WTC11 (cell line): ENCODE measurements around the gene KCNJ15. TPM values are rescaled to one million over a fixed set of nuclear protein-coding genes. Genes with fewer than 3 reads are reported as not detected.

ENCODE experiments used
- ATAC-seq: fragments of 200-7000 bp; cut with Tn5 transposase; 2 replicates; pipeline ENCODE4 v1.10.0; 2021; ENCODE audit warnings: mild to moderate bottlenecking, moderate library complexity
- CTCF ChIA-PET: fragments of 300-600 bp; sonication (Branson Sonifier 250); formaldehyde crosslinking; loops from one replicate; lab custom pipeline; 2021; ENCODE audit warnings: antibody characterized with exemption; lab: Charles Lee
- POLR2A ChIA-PET: fragments of 350-600 bp; sonication (Branson Sonifier 250); formaldehyde crosslinking; loops from one replicate; lab custom pipeline; 2021; ENCODE audit warnings: antibody characterized with exemption; lab: Charles Lee
- DNase-seq: peaks from one replicate; pipeline ENCODE4 v3.0.0; 2021; ENCODE audit warnings: low spot score
- H3K27ac Mint-ChIP-seq: 2 replicates; pipeline ENCODE4 v1.8.0; 2021; ENCODE audit warnings: mixed read lengths
- H3K27me3 Mint-ChIP-seq: 2 replicates; pipeline ENCODE4 v1.8.0; 2021; ENCODE audit warnings: low read depth, mild to moderate bottlenecking, moderate library complexity, mixed read lengths
- H3K36me3 Mint-ChIP-seq: 2 replicates; pipeline ENCODE4 v1.8.0; 2021; ENCODE audit warnings: mixed read lengths
- H3K4me1 Mint-ChIP-seq: 2 replicates; pipeline ENCODE4 v1.8.0; 2022; ENCODE audit warnings: mixed read lengths
- H3K4me3 Mint-ChIP-seq: 2 replicates; pipeline ENCODE4 v1.8.0; 2021; ENCODE audit warnings: mild to moderate bottlenecking, moderate library complexity, mixed read lengths
- H3K9me3 Mint-ChIP-seq: 2 replicates; pipeline ENCODE4 v1.8.0; 2021; ENCODE audit warnings: mixed read lengths
- AFF4 ChIP-seq: sonication (generic); formaldehyde crosslinking; IDR thresholded peaks from 2 replicates; pipeline ENCODE4 v1.8.1; 2023; ENCODE audit warnings: mild to moderate bottlenecking, missing genetic modification reagents, borderline replicate concordance
- AR ChIP-seq: fragments of 250-450 bp; sonication (Bioruptor Pico); IDR thresholded peaks from 2 replicates; pipeline ENCODE4 v1.9.0; 2021; ENCODE audit warnings: mild to moderate bottlenecking
- ATF2 ChIP-seq: sonication (generic); formaldehyde crosslinking; IDR thresholded peaks from 2 replicates; pipeline ENCODE4 v1.8.1; 2022; ENCODE audit warnings: low read depth, missing genetic modification reagents, borderline replicate concordance
- ETV6 ChIP-seq: sonication (generic); formaldehyde crosslinking; IDR thresholded peaks from 2 replicates; pipeline ENCODE4 v1.8.1; 2022; ENCODE audit warnings: mild to moderate bottlenecking, missing genetic modification reagents
- FOXP4 ChIP-seq: sonication (generic); formaldehyde crosslinking; IDR thresholded peaks from 2 replicates; pipeline ENCODE4 v1.8.0; 2022; ENCODE audit warnings: mild to moderate bottlenecking, missing genetic modification reagents
- NFE2L1 ChIP-seq: sonication (generic); formaldehyde crosslinking; IDR thresholded peaks from 2 replicates; pipeline ENCODE4 v1.8.1; 2023; ENCODE audit warnings: missing genetic modification reagents
- NR2C2 ChIP-seq: sonication (generic); formaldehyde crosslinking; IDR thresholded peaks from 2 replicates; pipeline ENCODE4 v1.8.0; 2022; ENCODE audit warnings: mild to moderate bottlenecking, missing genetic modification reagents
- RELA ChIP-seq: sonication (generic); formaldehyde crosslinking; IDR thresholded peaks from 2 replicates; pipeline ENCODE4 v1.8.1; 2022; ENCODE audit warnings: missing genetic modification reagents, mild to moderate bottlenecking, borderline replicate concordance
- TEAD4 ChIP-seq: sonication (generic); formaldehyde crosslinking; IDR thresholded peaks from 2 replicates; pipeline ENCODE4 v1.8.0; 2022; ENCODE audit warnings: mild to moderate bottlenecking, missing genetic modification reagents
- ZNF396 ChIP-seq: fragments of 250-450 bp; sonication (Bioruptor Pico); IDR thresholded peaks from 2 replicates; pipeline ENCODE4 v1.8.0; 2021; ENCODE audit warnings: mild to moderate bottlenecking, moderate library complexity, borderline replicate concordance
- ZNF416 ChIP-seq: fragments of 250-450 bp; sonication (Bioruptor Pico); IDR thresholded peaks from 2 replicates; pipeline ENCODE4 v1.9.0; 2021; ENCODE audit warnings: mild to moderate bottlenecking, inconsistent platforms
- ZNF423 ChIP-seq: fragments of 250-450 bp; sonication (Bioruptor Pico); IDR thresholded peaks from 2 replicates; pipeline ENCODE4 v2.1.2; 2022; ENCODE audit warnings: mild to moderate bottlenecking, moderate library complexity
- total RNA-seq: library from RNA; stranded (reverse); gene quantifications from 3 replicates; pipeline ENCODE4 v1.2.3, GENCODE V29; 2021
- TF ChIP-seq, protein P1 (sequence below): sonication (generic); formaldehyde crosslinking; IDR thresholded peaks from 2 replicates; pipeline ENCODE4 v1.8.0; 2023; ENCODE audit warnings: missing genetic modification reagents, mild to moderate bottlenecking, borderline replicate concordance
- TF ChIP-seq, protein P2 (sequence below): fragments of 250-450 bp; sonication (Bioruptor Pico); IDR thresholded peaks from 2 replicates; pipeline ENCODE4 v1.9.0; 2021; ENCODE audit warnings: mild to moderate bottlenecking, borderline replicate concordance
- TF ChIP-seq, protein P3 (sequence below): sonication (generic); formaldehyde crosslinking; IDR thresholded peaks from 2 replicates; pipeline ENCODE4 v1.8.1; 2023; ENCODE audit warnings: mild to moderate bottlenecking, missing genetic modification reagents

Gene KCNJ15
- total RNA-seq, 1 experiment from 2014 or later = 0.57 TPM

- Mint-ChIP-seq H3K27ac (no peak overlapping the region), H3K4me3 (no peak overlapping the region), H3K9me3 (peaks cover 10% of the 10 kb centered on the region), H3K4me1 (peaks cover 6% of the 10 kb centered on the region; the same call in 1 of the 2 replicates), H3K36me3 (no peaks in the 10 kb centered on the region), H3K27me3 (no peaks in the 10 kb centered on the region)
- no peak for DNase-seq
- ChIA-PET CTCF (interaction anchor here (1.3 kb wide), 1 partner anchor 84 kb away, joined by 3 read pairs; no protein-coding TSS in a partner anchor), POLR2A (no interaction called here)
- ATAC-seq = no peak
- TF ChIP-seq ZNF416 (CRISPR knock-in tag) (no peak), ZNF396 (CRISPR knock-in tag) (no peak), TEAD4 (CRISPR knock-in tag) (no peak), NR2C2 (CRISPR knock-in tag) (no peak), ZNF423 (no peak), FOXP4 (no peak), ETV6 (CRISPR knock-in tag) (no peak), AR (CRISPR knock-in tag) (no peak), RELA (no peak), AFF4 (no peak), ATF2 (CRISPR knock-in tag) (no peak), NFE2L1 (CRISPR knock-in tag) (no peak)
- TF ChIP-seq, protein P1, sequence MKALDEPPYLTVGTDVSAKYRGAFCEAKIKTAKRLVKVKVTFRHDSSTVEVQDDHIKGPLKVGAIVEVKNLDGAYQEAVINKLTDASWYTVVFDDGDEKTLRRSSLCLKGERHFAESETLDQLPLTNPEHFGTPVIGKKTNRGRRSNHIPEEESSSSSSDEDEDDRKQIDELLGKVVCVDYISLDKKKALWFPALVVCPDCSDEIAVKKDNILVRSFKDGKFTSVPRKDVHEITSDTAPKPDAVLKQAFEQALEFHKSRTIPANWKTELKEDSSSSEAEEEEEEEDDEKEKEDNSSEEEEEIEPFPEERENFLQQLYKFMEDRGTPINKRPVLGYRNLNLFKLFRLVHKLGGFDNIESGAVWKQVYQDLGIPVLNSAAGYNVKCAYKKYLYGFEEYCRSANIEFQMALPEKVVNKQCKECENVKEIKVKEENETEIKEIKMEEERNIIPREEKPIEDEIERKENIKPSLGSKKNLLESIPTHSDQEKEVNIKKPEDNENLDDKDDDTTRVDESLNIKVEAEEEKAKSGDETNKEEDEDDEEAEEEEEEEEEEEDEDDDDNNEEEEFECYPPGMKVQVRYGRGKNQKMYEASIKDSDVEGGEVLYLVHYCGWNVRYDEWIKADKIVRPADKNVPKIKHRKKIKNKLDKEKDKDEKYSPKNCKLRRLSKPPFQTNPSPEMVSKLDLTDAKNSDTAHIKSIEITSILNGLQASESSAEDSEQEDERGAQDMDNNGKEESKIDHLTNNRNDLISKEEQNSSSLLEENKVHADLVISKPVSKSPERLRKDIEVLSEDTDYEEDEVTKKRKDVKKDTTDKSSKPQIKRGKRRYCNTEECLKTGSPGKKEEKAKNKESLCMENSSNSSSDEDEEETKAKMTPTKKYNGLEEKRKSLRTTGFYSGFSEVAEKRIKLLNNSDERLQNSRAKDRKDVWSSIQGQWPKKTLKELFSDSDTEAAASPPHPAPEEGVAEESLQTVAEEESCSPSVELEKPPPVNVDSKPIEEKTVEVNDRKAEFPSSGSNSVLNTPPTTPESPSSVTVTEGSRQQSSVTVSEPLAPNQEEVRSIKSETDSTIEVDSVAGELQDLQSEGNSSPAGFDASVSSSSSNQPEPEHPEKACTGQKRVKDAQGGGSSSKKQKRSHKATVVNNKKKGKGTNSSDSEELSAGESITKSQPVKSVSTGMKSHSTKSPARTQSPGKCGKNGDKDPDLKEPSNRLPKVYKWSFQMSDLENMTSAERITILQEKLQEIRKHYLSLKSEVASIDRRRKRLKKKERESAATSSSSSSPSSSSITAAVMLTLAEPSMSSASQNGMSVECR (CRISPR knock-in tag) = no peak
- TF ChIP-seq, protein P2, sequence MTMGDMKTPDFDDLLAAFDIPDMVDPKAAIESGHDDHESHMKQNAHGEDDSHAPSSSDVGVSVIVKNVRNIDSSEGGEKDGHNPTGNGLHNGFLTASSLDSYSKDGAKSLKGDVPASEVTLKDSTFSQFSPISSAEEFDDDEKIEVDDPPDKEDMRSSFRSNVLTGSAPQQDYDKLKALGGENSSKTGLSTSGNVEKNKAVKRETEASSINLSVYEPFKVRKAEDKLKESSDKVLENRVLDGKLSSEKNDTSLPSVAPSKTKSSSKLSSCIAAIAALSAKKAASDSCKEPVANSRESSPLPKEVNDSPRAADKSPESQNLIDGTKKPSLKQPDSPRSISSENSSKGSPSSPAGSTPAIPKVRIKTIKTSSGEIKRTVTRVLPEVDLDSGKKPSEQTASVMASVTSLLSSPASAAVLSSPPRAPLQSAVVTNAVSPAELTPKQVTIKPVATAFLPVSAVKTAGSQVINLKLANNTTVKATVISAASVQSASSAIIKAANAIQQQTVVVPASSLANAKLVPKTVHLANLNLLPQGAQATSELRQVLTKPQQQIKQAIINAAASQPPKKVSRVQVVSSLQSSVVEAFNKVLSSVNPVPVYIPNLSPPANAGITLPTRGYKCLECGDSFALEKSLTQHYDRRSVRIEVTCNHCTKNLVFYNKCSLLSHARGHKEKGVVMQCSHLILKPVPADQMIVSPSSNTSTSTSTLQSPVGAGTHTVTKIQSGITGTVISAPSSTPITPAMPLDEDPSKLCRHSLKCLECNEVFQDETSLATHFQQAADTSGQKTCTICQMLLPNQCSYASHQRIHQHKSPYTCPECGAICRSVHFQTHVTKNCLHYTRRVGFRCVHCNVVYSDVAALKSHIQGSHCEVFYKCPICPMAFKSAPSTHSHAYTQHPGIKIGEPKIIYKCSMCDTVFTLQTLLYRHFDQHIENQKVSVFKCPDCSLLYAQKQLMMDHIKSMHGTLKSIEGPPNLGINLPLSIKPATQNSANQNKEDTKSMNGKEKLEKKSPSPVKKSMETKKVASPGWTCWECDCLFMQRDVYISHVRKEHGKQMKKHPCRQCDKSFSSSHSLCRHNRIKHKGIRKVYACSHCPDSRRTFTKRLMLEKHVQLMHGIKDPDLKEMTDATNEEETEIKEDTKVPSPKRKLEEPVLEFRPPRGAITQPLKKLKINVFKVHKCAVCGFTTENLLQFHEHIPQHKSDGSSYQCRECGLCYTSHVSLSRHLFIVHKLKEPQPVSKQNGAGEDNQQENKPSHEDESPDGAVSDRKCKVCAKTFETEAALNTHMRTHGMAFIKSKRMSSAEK (CRISPR knock-in tag) = no peak
- TF ChIP-seq, protein P3, sequence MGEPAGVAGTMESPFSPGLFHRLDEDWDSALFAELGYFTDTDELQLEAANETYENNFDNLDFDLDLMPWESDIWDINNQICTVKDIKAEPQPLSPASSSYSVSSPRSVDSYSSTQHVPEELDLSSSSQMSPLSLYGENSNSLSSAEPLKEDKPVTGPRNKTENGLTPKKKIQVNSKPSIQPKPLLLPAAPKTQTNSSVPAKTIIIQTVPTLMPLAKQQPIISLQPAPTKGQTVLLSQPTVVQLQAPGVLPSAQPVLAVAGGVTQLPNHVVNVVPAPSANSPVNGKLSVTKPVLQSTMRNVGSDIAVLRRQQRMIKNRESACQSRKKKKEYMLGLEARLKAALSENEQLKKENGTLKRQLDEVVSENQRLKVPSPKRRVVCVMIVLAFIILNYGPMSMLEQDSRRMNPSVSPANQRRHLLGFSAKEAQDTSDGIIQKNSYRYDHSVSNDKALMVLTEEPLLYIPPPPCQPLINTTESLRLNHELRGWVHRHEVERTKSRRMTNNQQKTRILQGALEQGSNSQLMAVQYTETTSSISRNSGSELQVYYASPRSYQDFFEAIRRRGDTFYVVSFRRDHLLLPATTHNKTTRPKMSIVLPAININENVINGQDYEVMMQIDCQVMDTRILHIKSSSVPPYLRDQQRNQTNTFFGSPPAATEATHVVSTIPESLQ (CRISPR knock-in tag) = no peak
These were observed 7.0 kb upstream of the KCNJ15 start for GRCh38 chr21:38249696-38250278.
